IPS-18c (cell line): Measurements from ENCODE around the gene MGAT4C.
"Not testable (repeated sequence)": the region's sequence is repeated elsewhere in the genome, so short reads cannot be mapped to it uniquely, and the experiment has no call there.

Experiments used
- H3K4me3 ChIP-seq: 2 replicates; pipeline ENCODE4 v1.7.0; 2013; ENCODE audit warnings: low read depth, mild to moderate bottlenecking, low read length, moderate library complexity; ENCODE audit not compliant: insufficient read depth
- H3K9me3 ChIP-seq: one replicate; pipeline ENCODE4 v1.6.1; 2013; ENCODE audit warnings: mild to moderate bottlenecking, low read length, moderate library complexity; ENCODE audit not compliant: control insufficient read depth, insufficient read depth

Gene MGAT4C

DNA sequence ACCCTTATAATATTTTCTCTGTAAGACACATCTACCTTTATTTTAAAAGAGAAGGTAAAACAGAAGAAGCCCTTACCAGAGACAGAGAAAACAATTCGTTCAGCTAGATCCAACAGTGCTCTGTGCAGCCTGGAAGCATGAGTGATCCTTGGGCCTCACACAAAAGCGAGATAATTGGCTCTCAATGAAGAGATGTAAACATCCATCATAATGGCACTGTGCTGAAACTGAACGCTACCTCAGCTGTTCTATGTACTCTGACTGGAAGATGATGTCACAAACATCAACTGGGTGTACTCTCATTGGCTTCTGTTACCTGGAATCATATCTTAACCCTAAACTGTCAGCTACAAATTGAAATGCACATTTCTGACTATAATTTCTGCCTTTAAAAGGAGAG lies at the start of gene MGAT4C:
Gene MGAT4C, minus strand, starts transcription at position 229 of the 400 bp plus-strand sequence.
- Histone ChIP-seq H3K9me3 (no peaks in the 10 kb centered on the region), H3K4me3 (no peak within 1 kb of the TSS)

DNA sequence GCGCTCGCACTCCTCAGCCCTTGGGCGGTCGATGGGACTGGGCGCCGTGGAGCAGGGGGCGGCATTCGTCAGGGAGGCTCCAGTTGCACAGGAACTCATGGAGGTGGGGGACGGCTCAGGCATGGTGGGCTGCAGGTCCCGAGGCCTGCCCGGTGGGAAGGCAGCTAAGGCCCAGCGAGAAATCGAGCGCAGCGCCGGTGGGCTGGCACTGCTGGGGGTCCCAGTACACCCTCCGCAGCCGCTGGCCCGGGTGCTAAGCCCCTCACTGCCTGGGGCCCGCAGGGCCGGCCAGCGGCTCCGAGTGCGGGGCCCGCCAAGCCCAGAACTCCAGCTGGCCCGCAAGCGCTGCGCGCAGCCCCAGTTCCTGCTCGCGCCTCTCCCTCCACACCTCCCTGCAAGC lies 40.2 kb upstream of the MGAT4C start:
- not testable (repeated sequence) for H3K4me3 ChIP-seq, H3K9me3 ChIP-seq

DNA sequence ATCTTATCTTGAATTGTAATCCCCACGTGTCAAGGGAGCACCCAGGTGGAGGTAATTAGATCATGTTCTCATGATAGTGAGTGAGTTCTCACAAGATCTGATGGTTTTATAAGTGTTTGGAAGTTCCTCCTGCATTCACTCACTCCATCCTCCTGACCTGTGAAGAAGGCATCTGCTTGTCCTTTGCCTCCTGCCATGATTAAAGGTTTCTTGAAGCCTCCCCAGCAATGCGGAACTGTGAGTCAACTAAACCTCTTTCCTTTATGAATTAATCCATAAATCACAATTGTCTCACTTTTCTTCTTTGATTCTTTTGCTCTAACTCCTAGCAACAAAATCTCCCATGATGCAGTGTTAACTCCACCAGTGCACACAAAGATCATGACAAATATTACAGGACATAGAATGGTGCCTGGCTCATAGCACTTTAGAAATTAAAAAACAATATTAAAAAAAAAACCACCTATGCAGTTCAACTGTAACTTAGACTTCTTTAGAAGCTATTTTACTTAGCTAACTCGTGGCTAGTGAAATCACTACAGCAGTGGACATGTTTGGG lies 37.6 kb upstream of the MGAT4C start:
- H3K9me3 ChIP-seq = peaks cover 3% of the 10 kb centered on the region

DNA sequence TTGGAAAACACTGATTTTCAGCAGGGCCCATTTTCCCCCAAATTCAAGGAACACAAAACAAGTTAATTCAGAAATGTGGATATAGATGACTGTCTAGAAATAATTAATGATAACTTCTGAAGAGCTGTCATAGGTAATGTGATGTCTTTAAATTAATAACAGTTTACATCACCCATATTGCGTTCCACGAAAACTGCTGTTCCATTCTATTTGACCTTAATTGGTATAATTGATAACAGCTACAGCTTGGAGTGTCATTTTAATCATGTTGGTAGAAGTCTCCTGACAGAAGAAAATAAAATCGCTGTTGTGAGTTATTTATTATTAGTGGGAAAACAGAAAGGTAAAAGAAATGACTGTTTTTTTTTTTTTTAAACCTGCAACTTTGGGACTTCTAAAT lies 36.3 kb upstream of the MGAT4C start:
- peaks cover 3% of the 10 kb centered on the region for H3K9me3 ChIP-seq
- no peak overlapping the region for H3K4me3 ChIP-seq

More for the DNA sequence above, 37.6 kb upstream of the MGAT4C start:
- H3K4me3 ChIP-seq = no peak overlapping the region

DNA sequence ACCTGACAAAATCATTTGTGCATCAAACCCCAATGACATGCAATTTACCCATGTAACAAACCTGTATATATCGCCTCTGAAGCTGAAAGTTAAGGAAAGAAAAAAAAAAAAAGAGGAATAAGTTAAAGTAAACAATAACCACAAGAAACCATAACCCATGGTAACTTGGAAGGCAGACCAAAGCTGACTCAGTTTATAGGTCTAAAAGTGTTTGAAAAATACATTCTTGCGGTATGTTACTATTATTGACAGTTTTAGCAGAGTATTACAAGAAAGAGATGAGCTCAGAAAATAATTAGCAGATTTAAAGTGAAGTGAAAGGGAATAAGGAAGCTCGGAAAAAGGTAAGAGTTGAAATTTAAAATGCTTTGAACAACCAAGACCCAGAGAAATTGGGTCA lies 34.4 kb upstream of the MGAT4C start:
- H3K4me3 ChIP-seq = no peak overlapping the region
- peaks cover 3% of the 10 kb centered on the region for H3K9me3 ChIP-seq

DNA sequence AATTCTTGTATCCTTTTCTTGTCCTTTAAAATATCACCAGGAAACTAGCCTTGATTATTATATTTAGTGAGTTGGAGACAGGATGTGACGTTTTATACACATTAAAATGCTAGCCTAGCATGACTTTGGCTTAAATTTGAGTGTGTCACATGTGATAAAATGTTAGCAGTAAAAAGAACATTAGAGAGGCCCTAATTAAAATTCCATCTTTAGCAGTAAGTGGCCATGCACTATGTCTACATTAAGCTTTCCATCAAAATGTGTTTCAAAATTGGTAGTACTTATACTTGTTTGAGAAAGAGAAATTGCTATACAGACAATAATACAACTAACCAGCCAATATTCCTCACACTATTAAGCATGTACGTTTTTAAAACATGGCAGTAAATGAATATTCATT lies 29.9 kb upstream of the MGAT4C start:
- Histone ChIP-seq H3K4me3 (no peak overlapping the region), H3K9me3 (peaks cover 3% of the 10 kb centered on the region)

DNA sequence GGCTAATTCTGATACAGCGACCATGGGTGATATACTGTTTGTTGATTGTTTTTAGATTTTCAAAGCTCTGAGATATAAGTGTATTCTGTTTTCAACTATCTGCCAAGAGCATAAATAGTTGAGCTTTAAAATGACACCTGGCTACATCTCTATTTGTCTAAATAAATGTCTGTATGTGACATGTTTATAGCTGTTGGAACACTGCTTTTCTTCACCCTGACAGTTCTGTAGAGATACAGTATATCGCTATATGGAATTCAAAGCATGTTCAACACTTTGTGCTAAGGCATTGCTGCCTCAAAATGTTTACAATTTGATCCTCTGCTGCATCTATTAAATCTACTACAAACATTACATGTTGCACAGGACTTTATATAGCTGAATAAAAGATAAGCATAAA lies 27.4 kb upstream of the MGAT4C start:
- Histone ChIP-seq H3K4me3 (no peak overlapping the region), H3K9me3 (no peaks in the 10 kb centered on the region)

DNA sequence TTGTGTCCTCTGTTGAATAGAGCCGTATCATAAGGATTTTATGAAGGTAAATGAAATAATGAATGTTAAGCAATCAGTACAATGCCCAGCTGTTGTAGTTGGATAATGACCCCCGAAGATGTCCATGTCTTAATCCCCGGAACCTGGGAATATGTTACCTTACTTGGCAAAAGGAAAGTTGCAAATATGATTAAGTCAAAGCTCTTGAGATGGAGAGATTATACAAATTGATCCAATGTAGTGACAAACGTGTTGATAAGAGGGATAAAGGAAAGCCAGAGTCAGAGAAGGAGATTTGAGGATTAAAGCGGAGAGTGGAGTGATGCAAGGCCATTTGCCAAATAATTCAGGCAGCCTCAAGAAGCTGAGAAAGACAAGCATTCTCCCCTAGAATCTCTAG lies 19.2 kb upstream of the MGAT4C start:
- Histone ChIP-seq H3K4me3 (no peak overlapping the region), H3K9me3 (no peaks in the 10 kb centered on the region)

DNA sequence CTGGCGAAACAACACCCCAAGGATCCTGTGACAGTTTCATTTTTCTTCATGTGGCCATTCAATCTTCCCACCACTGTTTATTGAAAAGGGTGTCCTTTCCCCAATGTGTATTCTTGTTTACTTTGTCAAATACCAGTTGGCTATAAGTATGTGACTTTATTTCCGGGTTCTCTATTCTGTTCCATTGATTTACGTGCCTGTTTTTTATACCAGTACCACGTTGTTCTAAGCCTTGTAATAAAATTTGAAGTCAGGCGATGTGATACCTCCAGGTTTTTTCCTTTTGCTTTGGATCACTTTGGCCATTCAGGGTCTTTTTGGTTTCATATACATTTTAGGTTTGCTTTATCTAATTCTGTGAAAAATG lies 9.1 kb upstream of the MGAT4C start:
- H3K9me3 ChIP-seq = no peaks in the 10 kb centered on the region
- peak overlapping the region; percentile 56 for H3K4me3 ChIP-seq

DNA sequence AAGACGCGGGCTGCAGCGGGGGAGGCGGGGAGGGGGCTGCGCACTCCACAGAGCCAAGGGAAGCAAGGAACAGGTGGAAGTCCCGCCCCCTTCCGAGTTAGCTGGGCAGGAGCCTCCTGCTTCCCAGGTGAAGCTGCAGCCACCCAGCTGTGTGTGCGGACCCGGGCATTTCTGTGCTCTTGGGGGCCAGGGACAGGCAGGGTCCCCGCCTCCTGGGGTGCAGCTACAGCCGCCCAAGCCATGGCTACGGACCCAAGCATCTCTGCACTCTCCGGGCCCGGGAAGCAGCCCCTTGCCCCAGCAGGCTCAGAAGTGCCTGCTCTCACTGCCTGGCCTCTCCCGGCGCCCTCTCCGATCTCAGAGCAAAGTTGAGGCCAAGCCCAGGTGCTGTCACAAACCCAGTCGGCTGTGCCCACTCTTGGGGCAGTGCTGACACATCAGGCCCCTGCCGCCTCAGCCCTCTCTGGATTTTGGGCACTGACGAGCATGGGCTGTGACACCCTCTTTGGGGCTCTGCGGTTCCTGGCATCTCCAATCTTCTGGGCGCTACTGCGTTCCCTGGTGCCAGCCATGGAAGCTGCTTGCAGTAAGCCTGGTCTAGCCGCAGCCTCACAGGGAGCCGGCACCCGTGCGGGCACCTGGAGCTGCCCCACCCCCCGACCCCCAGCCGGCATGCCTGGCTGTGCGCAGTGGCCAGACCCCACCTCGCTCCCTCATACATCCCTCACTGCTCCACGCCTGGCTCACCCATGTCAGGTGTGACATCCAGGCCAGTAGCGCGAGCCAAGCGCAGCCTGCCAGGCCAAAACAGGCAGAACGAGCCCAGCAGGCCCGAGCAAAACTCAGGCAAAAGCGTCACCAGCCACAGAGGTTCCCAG lies 8.5 kb upstream of the MGAT4C start:
- Histone ChIP-seq H3K9me3 (no peaks in the 10 kb centered on the region), H3K4me3 (peak overlapping the region; percentile 56)

DNA sequence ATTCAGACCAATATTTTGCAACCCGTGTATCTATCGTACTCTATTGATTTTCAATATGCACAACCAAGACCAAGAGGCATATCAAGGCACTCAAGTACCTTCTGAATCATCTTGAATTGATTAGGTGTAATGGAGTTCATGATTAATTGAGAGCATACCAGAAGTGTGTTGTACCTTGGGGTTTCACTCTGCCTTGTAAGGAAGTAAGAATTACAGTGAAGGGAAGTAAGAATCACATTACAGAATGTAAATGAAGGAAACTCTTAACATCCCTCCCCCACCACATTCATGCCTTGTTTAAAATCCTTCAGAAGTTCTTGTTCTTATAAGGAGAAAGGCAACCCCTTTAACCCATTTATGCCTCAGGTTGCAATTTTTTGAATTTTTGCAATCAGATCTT lies 5.4 kb upstream of the MGAT4C start:
- H3K4me3 ChIP-seq = no peak overlapping the region

DNA sequence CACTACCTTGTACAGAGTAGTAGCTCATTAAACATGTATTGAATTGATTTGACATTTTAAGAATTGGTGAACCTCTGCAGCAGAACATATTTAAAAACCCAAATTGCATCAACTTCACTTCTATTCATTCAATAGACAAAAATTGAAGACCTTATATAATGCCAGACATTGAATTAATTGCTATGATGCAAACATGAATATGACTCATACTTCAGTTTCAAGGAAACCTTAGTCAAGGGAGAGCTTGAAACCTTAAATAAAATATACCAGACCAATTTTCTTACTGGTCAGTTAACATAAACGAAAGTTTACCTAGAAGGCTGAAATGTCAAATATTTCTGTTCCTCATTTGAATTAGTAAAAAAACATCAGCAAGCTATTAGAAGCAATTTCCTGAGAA lies 5.0 kb upstream of the MGAT4C start:
- no peak overlapping the region for H3K4me3 ChIP-seq

More for the DNA sequence above, 5.4 kb upstream of the MGAT4C start:
- H3K9me3 ChIP-seq = no peaks in the 10 kb centered on the region

DNA sequence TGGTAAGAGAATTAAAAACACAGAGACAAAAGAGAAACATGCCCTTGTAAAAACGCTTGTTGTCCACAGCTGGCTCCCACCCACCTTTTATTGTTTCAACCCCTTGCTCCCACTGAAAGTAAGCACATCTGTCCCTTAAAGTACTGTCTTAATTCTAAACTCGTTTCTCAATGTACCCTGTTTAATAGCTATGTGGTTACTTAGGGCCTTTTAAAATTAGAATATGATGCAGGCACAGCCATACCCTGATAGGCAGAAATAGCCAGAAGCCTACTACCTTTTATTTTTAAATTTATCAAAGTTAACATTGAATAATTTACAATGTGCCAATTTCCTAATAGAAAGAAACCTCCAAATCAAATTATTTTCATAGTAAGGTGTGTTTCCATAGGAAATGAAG lies 4.0 kb upstream of the MGAT4C start:
- H3K9me3 ChIP-seq = no peaks in the 10 kb centered on the region
- H3K4me3 ChIP-seq = no peak overlapping the region

More for the DNA sequence above, 5.0 kb upstream of the MGAT4C start:
- no peaks in the 10 kb centered on the region for H3K9me3 ChIP-seq

DNA sequence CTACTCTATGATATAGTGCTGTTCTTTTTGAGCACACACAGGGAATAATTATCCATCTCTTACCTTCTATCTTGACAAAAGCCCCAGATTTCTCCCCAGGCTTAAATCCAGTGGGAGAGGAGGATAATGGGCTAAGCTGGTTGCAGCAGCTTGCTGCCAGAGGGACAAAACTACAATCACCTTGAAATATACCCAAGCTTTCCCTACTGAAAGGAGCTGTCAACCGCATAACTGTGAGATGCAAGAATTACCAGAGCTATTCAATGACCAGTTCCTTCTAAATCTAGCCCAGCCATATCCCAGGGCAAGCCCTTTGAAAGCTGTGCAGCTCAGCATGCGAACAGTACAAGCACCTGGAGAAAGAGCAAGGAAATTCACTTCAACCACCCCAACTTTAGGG lies 943 bp upstream of the MGAT4C start:
- Histone ChIP-seq H3K4me3 (no peak overlapping the region), H3K9me3 (no peaks in the 10 kb centered on the region)

DNA sequence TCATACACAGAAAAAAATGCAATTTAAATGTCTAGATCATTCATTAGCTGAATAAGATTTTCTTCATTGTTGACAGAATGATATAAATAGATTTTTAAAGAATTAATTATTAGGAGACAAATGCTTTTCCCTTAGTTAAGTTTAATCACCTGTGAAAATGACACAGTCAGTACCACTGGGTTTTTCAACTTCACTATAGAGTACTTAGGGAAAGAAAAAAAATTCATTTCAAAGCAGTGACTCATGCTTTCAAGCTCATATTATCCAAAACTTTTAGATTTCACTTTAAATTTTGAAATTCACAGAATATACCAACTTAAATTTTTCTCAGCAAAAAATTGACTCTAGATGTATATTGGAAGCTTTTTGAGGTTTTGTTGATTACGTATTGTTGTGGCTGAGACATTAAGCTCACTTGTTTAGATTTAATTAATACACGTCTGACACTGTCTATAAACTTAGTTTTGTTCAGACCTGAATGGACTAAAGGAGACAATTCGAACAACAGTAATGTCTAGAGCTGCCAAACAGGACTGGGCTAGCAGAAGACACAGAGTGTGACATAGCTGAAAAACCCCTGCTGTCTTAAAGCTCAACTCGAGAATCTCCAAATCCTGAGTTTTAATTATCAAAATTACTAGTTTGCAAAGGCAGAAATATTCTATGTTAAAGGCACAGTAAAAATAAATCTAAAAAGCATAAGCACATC lies 1.6 kb downstream of the MGAT4C start:
- H3K4me3 ChIP-seq = no peak overlapping the region
- H3K9me3 ChIP-seq = no peaks in the 10 kb centered on the region

DNA sequence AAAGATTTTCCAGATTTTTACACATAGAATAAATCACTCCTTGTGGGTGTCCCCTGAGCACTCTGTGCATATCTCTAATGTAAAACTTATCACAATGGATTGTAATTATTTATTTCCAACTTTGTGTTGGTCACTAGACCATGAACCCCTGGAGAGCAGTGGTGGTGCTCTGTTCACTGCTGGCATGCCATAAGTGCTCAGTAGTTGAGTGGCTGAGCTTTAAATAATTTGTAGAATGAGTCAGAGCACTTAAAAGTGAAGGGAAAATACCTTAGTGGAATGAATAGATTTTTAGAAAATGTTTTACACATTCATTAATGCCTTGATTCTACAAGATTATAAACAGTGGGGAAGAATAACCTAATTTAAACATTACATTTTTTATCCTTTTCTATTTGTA lies 6.3 kb downstream of the MGAT4C start:
- Histone ChIP-seq H3K4me3 (no peak overlapping the region), H3K9me3 (no peaks in the 10 kb centered on the region)

DNA sequence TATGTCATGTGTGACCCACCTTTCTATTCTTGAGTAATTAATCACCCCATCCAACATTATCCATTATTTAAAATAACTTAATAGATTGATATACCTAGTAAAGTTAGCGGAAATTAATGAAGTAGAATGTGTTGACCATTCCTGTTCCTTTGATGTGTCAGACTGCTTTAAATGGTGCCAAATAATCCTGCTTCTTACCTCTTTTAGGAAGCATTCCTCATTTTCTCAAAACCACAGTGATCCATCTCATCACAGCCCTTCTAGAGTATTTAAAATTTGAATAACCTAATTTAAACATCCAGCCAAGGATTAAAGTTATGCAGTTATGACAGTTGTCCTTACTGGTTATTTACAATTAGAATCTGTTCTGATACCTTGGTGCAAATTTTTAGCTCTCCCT lies 6.9 kb downstream of the MGAT4C start:
- Histone ChIP-seq H3K9me3 (no peaks in the 10 kb centered on the region), H3K4me3 (no peak overlapping the region)

DNA sequence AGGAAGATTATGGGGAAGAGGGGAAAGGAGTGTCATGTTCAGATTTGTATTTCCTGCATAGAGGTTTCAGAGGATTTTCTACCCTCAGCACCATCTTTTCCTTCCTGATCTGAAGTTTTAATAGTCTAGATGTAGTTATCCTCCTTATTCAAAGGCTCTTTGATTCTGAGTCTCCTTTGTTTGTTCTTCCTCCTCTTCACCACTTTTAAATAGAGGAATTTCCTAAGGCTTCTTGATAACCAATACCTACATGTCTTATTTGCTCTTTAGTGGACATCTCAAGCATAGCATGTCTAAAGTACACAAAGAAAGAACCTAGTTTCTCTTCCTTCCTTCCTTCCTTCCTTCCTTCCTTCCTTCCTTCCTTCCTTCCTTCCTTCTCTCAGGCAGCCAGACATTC lies 8.3 kb downstream of the MGAT4C start:
- H3K9me3 ChIP-seq = no peaks in the 10 kb centered on the region
- H3K4me3 ChIP-seq = no peak overlapping the region
